HCT116 (cell line): ENCODE measurements around the gene WNT11. TPM values are rescaled to one million over a fixed set of nuclear protein-coding genes. Genes with fewer than 3 reads are reported as not detected.

Experiments used
- ATAC-seq: fragments of 200-7000 bp; cut with Tn5 transposase; 2 replicates; pipeline ENCODE4 v1.9.1; 2020; ENCODE audit warnings: mild to moderate bottlenecking, moderate library complexity
- BruUV-seq: library from RNA; stranded (reverse); fragments of 400-500 nt; replicated peaks from 2 replicates; lab custom pipeline; 2021; lab: Mats Ljungman, UMichigan
- CTCF ChIA-PET: fragments of 300-600 bp; sonication (Branson Sonifier 250); formaldehyde crosslinking; loops from one replicate; lab custom pipeline; 2021; ENCODE audit warnings: antibody characterized with exemption; lab: Charles Lee
- POLR2A ChIA-PET: fragments of 300-600, 350-600 bp; sonication (Branson Sonifier 250); formaldehyde crosslinking; loops from one replicate; lab custom pipeline; 2021; ENCODE audit warnings: antibody characterized with exemption; lab: Charles Lee
- RAD21 ChIA-PET, 2 experiments: fragments of 300-600 bp; sonication (Branson Sonifier 250); formaldehyde crosslinking; loops; one replicate each; lab custom pipeline; 2023; ENCODE audit warnings: low total read pairs in 2 of 2; ENCODE audit not compliant: uncharacterized antibody in 2 of 2, unreplicated experiment in 2 of 2, low non-redundant PET in 1 of 2; lab: Charles Lee
- DNase-seq: peaks from one replicate; pipeline ENCODE4 v3.0.0-alpha.2; 2010; ENCODE audit warnings: low read depth, low spot score
- H2AFZ ChIP-seq: fragments of 200-600 bp; shearing (Covaris generic), sonication (generic); 2 replicates; pipeline ENCODE4 v1.6.1; 2017; ENCODE audit warnings: low read depth, mixed run types, mixed read lengths, antibody characterized with exemption, low read length; ENCODE audit not compliant: poor library complexity, severe bottlenecking
- H3K27ac ChIP-seq: 2 replicates; pipeline ENCODE4 v1.5.1; 2012; ENCODE audit warnings: low read depth, low read length
- H3K27me3 ChIP-seq: fragments of 200-600 bp; sonication (generic); 2 replicates; pipeline ENCODE4 v1.6.1; 2016; ENCODE audit warnings: mixed run types, low read length, mixed read lengths; ENCODE audit not compliant: insufficient read depth
- H3K36me3 ChIP-seq, 2 experiments: fragments of 200-500 bp in 1 of 2; fragments of 200-600 bp in 1 of 2; sonication (Bioruptor generic) in 1 of 2; sonication (generic) in 1 of 2; 2 replicates each; pipeline versions ENCODE4 v1.5.1 to v1.6.1; 2014 to 2016; ENCODE audit warnings: low read length in 2 of 2, inconsistent platforms in 1 of 2, mixed read lengths in 1 of 2, mixed run types in 1 of 2; ENCODE audit not compliant: insufficient read depth in 2 of 2, control insufficient read depth in 1 of 2
- H3K4me1 ChIP-seq, 2 experiments: fragments of 200-600 bp in 1 of 2; sonication (generic) in 1 of 2; 2 replicates each; pipeline versions ENCODE4 v1.5.1 to v1.6.1; 2012 to 2017; ENCODE audit warnings: low read length in 2 of 2, inconsistent platforms in 1 of 2, mild to moderate bottlenecking in 1 of 2, mixed read lengths in 1 of 2, mixed run types in 1 of 2, moderate library complexity in 1 of 2; ENCODE audit not compliant: insufficient read depth in 2 of 2, control insufficient read depth in 1 of 2
- H3K4me2 ChIP-seq: fragments of 200-600 bp; sonication (generic); 2 replicates; pipeline ENCODE4 v1.6.1; 2017; ENCODE audit warnings: mixed run types, low read length, mixed read lengths
- H3K4me3 ChIP-seq, 2 experiments: fragments of 200-600 bp in 1 of 2; sonication (generic) in 1 of 2; replicated peaks in 1 of 2; 2 replicates each; pipeline ENCODE4 v1.5.1; 2011 to 2016; ENCODE audit warnings: low read length in 2 of 2, control low read depth in 1 of 2, low read depth in 1 of 2, mild to moderate bottlenecking in 1 of 2, mixed read lengths in 1 of 2, mixed run types in 1 of 2
- H3K79me2 ChIP-seq: fragments of 200-600 bp; sonication (generic); 2 replicates; pipeline ENCODE4 v1.6.1; 2017; ENCODE audit warnings: mild to moderate bottlenecking, mixed run types, low read length, moderate library complexity, mixed read lengths; ENCODE audit not compliant: insufficient read depth
- H3K9ac ChIP-seq: fragments of 200-600 bp; sonication (generic); 2 replicates; pipeline ENCODE4 v1.6.1; 2016; ENCODE audit warnings: low read length, mixed read lengths
- H3K9me2 ChIP-seq: fragments of 200-600 bp; sonication (generic), shearing (Covaris generic); 2 replicates; pipeline ENCODE4 v1.6.1; 2017; ENCODE audit warnings: mixed run types, mild to moderate bottlenecking, moderate library complexity; ENCODE audit not compliant: insufficient read depth
- H3K9me3 ChIP-seq, 2 experiments: fragments of 200-500 bp in 1 of 2; fragments of 200-600 bp in 1 of 2; sonication (Bioruptor generic) in 1 of 2; sonication (generic) in 1 of 2; 2 replicates each; pipeline ENCODE4 v1.6.1; 2014 to 2017; ENCODE audit warnings: low read length in 2 of 2, mixed read lengths in 2 of 2, inconsistent platforms in 1 of 2, low read depth in 1 of 2, mild to moderate bottlenecking in 1 of 2, mixed run types in 1 of 2, moderate library complexity in 1 of 2; ENCODE audit not compliant: control insufficient read depth in 1 of 2, insufficient read depth in 1 of 2
- H4K20me1 ChIP-seq: fragments of 200-600 bp; sonication (generic), shearing (Covaris generic); 2 replicates; pipeline ENCODE4 v1.6.1; 2017; ENCODE audit warnings: mixed run types, mild to moderate bottlenecking, moderate library complexity; ENCODE audit not compliant: insufficient read depth
- EZH2 ChIP-seq: fragments of 200-600 bp; sonication (generic); IDR thresholded peaks from 2 replicates; pipeline ENCODE4 v1.6.1; 2017; ENCODE audit warnings: antibody characterized with exemption, mixed run types
- EZH2phosphoT487 ChIP-seq: fragments of 200-600 bp; IDR thresholded peaks from 2 replicates; pipeline ENCODE4 v1.6.1; 2018; ENCODE audit warnings: antibody characterized with exemption, borderline replicate concordance
- POLR2A ChIP-seq: IDR thresholded peaks from 2 replicates; pipeline ENCODE4 v1.7.0; 2011; ENCODE audit warnings: borderline replicate concordance; ENCODE audit not compliant: insufficient read depth, insufficient read length; ENCODE audit errors: extremely low read depth
- SIN3A ChIP-seq: IDR thresholded peaks from 2 replicates; pipeline ENCODE4 v1.6.1; 2012; ENCODE audit warnings: low read depth
- SRF ChIP-seq: IDR thresholded peaks from 2 replicates; pipeline ENCODE4 v1.6.1; 2012; ENCODE audit warnings: low read depth
- intact Hi-C: fragments of 100-400 bp; cut with micrococcal nuclease; formaldehyde crosslinking; loops from 2 replicates; pipeline ENCODE4 v1.10.0; 2022
- total RNA-seq: library from RNA; stranded (reverse); gene quantifications from one replicate; pipeline ENCODE4 v1.2.1, GENCODE V29; 2021; ENCODE audit not compliant: unreplicated experiment
- TF ChIP-seq, protein P1 (sequence below): IDR thresholded peaks from 2 replicates; pipeline ENCODE4 v1.6.1; 2012
- TF ChIP-seq, protein P2 (sequence below), 3 experiments: fragments of 200-600 bp in 1 of 3; sonication (generic) in 1 of 3; IDR thresholded peaks in 2 of 3; conservative IDR thresholded peaks in 1 of 3; 2 replicates each; pipeline ENCODE4 v1.5.1; 2012 to 2017; ENCODE audit warnings: low read depth in 2 of 3, low read length in 2 of 3, antibody characterized with exemption in 1 of 3, borderline replicate concordance in 1 of 3, control low read depth in 1 of 3, mild to moderate bottlenecking in 1 of 3, mixed read lengths in 1 of 3, mixed run types in 1 of 3, moderate library complexity in 1 of 3; ENCODE audit not compliant: insufficient read depth in 1 of 3

Gene WNT11
- total RNA-seq, 1 experiment from 2014 or later: 1.9 TPM

DNA sequence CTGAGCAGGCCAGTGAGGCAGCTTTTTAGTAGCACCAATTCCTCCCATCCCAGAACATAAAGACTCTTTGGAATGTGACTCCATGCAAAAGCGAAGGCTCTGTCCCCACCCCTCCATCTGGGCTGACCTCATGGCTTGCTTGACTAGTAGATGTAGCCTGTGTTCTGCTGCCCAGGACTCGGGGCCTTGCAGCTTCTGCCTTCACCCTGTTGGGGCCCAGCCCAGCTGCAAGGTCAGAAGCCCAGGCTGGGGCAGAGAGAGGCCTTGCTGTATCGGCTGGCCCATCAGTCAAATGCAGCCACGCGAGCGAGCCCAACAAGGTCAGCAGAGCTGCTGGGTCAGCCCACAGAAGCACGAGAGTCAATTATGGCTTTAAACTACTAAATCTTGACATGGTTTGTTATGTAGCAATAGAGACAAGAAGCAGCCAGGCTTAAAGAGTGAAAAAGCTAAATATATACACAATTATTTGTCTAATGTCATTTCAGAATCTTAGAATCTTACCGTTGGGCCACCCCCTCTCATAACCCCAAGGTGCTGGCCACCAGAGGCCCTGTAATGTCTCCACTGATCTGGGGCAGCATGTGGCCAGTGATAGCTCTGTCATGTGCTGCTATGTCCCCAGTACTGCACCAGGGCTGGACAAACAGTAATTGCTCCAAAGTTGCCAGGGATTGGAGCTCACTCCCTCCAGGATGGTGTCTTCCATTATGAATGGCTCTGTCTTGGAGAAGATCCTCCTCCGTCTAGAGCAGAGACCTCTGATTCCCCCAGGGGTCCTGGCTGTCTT lies 10.4 kb upstream of the WNT11 start:
- H3K79me2 ChIP-seq: no peaks in the 10 kb centered on the region
- H3K27ac ChIP-seq: no peak overlapping the region
- H3K4me1 ChIP-seq: no peaks in the 10 kb centered on the region
- no peaks in the 10 kb centered on the region for H4K20me1 ChIP-seq
- intact Hi-C loops: no loop called here
- H2AFZ ChIP-seq: no peak overlapping the region
- H3K36me3 ChIP-seq: no peaks in the 10 kb centered on the region
- DNase-seq (no peak), ATAC-seq (no peak)
- TF ChIP-seq EZH2phosphoT487 (no peak), SIN3A (no peak), EZH2 (no peak), SRF (no peak), POLR2A (no peak)
- TF ChIP-seq, protein P1, sequence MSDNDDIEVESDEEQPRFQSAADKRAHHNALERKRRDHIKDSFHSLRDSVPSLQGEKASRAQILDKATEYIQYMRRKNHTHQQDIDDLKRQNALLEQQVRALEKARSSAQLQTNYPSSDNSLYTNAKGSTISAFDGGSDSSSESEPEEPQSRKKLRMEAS: no peak
- TF ChIP-seq, protein P2, sequence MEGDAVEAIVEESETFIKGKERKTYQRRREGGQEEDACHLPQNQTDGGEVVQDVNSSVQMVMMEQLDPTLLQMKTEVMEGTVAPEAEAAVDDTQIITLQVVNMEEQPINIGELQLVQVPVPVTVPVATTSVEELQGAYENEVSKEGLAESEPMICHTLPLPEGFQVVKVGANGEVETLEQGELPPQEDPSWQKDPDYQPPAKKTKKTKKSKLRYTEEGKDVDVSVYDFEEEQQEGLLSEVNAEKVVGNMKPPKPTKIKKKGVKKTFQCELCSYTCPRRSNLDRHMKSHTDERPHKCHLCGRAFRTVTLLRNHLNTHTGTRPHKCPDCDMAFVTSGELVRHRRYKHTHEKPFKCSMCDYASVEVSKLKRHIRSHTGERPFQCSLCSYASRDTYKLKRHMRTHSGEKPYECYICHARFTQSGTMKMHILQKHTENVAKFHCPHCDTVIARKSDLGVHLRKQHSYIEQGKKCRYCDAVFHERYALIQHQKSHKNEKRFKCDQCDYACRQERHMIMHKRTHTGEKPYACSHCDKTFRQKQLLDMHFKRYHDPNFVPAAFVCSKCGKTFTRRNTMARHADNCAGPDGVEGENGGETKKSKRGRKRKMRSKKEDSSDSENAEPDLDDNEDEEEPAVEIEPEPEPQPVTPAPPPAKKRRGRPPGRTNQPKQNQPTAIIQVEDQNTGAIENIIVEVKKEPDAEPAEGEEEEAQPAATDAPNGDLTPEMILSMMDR (IDR thresholded peaks at IDR 0.05 in 2 of 3, conservative IDR thresholded peaks at IDR 0.05 in 1 of 3; ENCODE audit: borderline replicate concordance in 1 of 3, insufficient read depth in 1 of 3, low read depth in 2 of 3, low read length in 2 of 3): no peak
- H3K4me3 ChIP-seq: no peak overlapping the region
- CTCF ChIA-PET: interaction anchor here (0.8 to 1.8 kb wide), 2 partner anchors 9 kb away, joined by 3 to 8 read pairs; no protein-coding TSS in a partner anchor
- H3K9ac ChIP-seq: no peak overlapping the region
- H3K27me3 ChIP-seq: no peaks in the 10 kb centered on the region; the same call in 1 of the 2 replicates
- no peaks in the 10 kb centered on the region for H3K9me2 ChIP-seq
- POLR2A ChIA-PET: no interaction called here
- BruUV-seq: no TSS peak
- H3K9me3 ChIP-seq: no peaks in the 10 kb centered on the region
- RAD21 ChIA-PET: no interaction called here
- H3K4me2 ChIP-seq: no peak overlapping the region
